Testis (tissue), 3 donors: Measurements from ENCODE around the gene ZNF462. TPM values are rescaled to one million over a fixed set of nuclear protein-coding genes. Genes with fewer than 3 reads are reported as not detected.

ENCODE experiments used
- DNase-seq: peaks from one replicate; pipeline ENCODE4 v3.0.0-alpha.2; 2019
- H3K27ac ChIP-seq, 2 donors: fragments of 200-600 bp; sonication (generic); one replicate each; pipeline ENCODE4 v1.5.1; 2019
- H3K27me3 ChIP-seq: fragments of 200-600 bp; sonication (generic); one replicate; pipeline ENCODE4 v1.5.1; 2019
- H3K36me3 ChIP-seq: fragments of 200-600 bp; sonication (generic); one replicate; pipeline ENCODE4 v1.5.1; 2017; ENCODE audit warnings: low read depth; ENCODE audit errors: missing control alignments
- H3K4me1 ChIP-seq: fragments of 200-600 bp; sonication (generic); one replicate; pipeline ENCODE4 v1.5.1; 2019
- H3K4me3 ChIP-seq, 2 donors: fragments of 200-600 bp; sonication (generic); one replicate each; pipeline ENCODE4 v1.5.1; 2017 to 2019
- H3K9me3 ChIP-seq: fragments of 200-600 bp; sonication (generic); one replicate; pipeline ENCODE4 v1.5.1; 2017
- POLR2A ChIP-seq: fragments of 450-650 bp; IDR thresholded peaks from one replicate; pipeline ENCODE4 v1.6.1; 2017; ENCODE audit warnings: antibody characterized with exemption, mild to moderate bottlenecking, moderate library complexity
- WGBS, 2 donors: methylation state at CpG; one replicate each; pipeline ENCODE4 v1.1.5; 2018; 5-methylcytosine and 5-hydroxymethylcytosine counted together
- intact Hi-C: fragments of 100-400 bp; cut with DNase I; formaldehyde crosslinking; loops from one replicate; pipeline ENCODE4 v1.15.1; 2023; ENCODE audit warnings: low total_unique reads
- polyA plus RNA-seq: library from polyadenylated mRNA; stranded (reverse); fragments of 350-450 nt; fragmentation: Illumina TruSeq; extraction: RNeasy Lipid Tissue Mini Kit (QIAGEN cat#74804); gene quantifications from one replicate; pipeline ENCODE4 v1.2.3, GENCODE V29; 2014; ENCODE audit warnings: low read depth, low replicate concordance; ENCODE audit not compliant: insufficient read depth
- total RNA-seq, 2 donors: library from RNA; depleted of rRNA; stranded (reverse); fragments of >200 nt; gene quantifications; one replicate each; pipeline ENCODE4 v1.2.3, GENCODE V29; 2016
- TF ChIP-seq, protein P1 (sequence below), 3 experiments: fragments of 450-650 bp in 2 of 3; fragments of 200-600 bp in 1 of 3; sonication (generic) in 1 of 3; IDR thresholded peaks; one replicate each; pipeline ENCODE4 v1.5.1; 2016 to 2019; ENCODE audit warnings: antibody characterized with exemption in 3 of 3, mild to moderate bottlenecking in 2 of 3, moderate library complexity in 1 of 3

Gene ZNF462
- total and polyA plus RNA-seq, 3 donors from 2014 or later, result 31.5 to 61.6 (median 53.2) TPM

DNA sequence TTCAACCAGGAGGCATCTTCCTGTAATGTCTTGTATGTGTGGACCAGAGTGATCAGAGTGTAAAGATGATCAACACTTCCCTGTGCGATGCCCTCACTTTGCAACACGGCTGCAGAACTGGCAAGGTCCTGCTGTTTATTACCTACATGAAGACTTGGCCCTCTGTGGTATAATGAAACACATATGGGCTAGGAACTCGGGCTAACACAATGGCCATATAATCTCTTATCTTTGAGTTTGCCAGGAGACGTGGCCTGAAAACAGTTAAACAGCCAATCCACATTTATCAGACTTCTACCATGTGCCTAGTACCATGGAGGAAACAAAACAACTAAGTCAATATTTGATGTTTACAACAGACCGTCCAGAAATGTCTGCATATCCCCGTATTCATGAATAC is 145.5 kb downstream of the ZNF462 start:
- DNase-seq, result no peak
- WGBS, 2 donors, result 88 to 93% methylated on average over 6 of the region's 6 CpGs
- intact Hi-C loops, result no loop called here
- H3K27ac ChIP-seq, result no peak overlapping the region
- no peaks in the 10 kb centered on the region for H3K36me3 ChIP-seq
- TF ChIP-seq, protein P1, sequence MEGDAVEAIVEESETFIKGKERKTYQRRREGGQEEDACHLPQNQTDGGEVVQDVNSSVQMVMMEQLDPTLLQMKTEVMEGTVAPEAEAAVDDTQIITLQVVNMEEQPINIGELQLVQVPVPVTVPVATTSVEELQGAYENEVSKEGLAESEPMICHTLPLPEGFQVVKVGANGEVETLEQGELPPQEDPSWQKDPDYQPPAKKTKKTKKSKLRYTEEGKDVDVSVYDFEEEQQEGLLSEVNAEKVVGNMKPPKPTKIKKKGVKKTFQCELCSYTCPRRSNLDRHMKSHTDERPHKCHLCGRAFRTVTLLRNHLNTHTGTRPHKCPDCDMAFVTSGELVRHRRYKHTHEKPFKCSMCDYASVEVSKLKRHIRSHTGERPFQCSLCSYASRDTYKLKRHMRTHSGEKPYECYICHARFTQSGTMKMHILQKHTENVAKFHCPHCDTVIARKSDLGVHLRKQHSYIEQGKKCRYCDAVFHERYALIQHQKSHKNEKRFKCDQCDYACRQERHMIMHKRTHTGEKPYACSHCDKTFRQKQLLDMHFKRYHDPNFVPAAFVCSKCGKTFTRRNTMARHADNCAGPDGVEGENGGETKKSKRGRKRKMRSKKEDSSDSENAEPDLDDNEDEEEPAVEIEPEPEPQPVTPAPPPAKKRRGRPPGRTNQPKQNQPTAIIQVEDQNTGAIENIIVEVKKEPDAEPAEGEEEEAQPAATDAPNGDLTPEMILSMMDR (IDR thresholded peaks at IDR 0.05), result no peak
- no peak for TF ChIP-seq POLR2A
- H3K9me3 ChIP-seq, result no peaks in the 10 kb centered on the region
- no peak overlapping the region for H3K4me3 ChIP-seq
- no peaks in the 10 kb centered on the region for H3K4me1 ChIP-seq
- H3K27me3 ChIP-seq, result no peaks in the 10 kb centered on the region

DNA sequence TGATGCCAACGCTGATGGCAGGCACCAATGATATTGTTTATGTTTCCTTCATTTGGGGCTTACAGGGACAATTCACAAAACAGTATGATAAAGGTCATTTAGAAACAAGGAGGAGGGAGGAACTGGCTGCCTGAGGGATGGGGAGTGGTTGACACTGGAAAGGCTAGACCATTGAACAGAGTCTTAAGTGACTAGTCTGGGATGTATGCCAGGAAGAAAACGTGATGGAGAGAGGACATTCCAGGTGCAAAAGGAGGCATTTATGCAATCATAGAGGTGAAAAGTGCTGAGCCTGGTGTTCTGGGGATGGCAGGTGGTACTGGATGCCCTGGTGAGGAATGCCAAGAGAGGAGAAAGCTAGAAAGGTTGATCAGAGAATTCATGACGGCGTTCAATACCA is 153.4 kb downstream of the ZNF462 start:
- no peaks in the 10 kb centered on the region for H3K9me3 ChIP-seq
- 78 to 83% methylated on average over 4 of the region's 4 CpGs for whole genome bisulfite sequencing, 2 donors
- no peaks in the 10 kb centered on the region for H3K27me3 ChIP-seq
- no peak overlapping the region for H3K4me3 ChIP-seq
- no peaks in the 10 kb centered on the region for H3K4me1 ChIP-seq
- H3K27ac ChIP-seq, result no peak overlapping the region
- TF ChIP-seq, protein P1 (IDR thresholded peaks at IDR 0.05), result no peak
- no peak for TF ChIP-seq POLR2A
- no peaks in the 10 kb centered on the region for H3K36me3 ChIP-seq
- DNase-seq, result no peak
- intact Hi-C loops, result no loop called here

DNA sequence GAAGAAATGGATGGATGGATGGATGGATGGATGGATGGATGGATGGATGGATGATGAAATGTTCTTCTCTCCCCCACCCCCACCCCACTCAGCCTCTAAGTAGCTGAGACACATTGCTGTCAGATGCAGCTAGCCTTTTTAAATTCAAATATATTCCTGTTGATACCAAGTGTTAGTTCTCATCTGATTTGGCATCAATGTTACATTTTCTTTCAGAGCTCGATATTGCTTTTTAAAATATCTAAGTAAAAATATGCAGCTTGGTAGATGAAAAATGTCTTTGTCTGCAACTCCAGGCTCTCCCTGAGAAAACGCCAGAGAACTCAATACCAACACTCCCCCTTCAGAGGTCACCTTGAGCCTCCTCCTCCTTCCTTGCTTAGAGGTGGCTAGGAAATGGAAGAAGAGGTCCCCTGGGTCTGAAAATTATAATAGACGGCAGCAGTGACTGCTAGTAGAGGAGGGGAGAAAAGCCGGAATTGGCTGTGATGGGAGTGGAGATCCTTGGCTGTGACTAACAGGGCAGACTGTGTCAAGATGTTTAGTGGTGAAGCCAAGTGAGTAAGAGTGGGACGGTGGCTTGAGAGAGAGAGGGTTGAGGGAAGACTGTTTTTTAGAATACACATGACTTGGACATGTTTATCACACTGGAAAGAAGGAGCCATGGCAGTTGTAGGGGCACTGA is 156.0 kb downstream of the ZNF462 start:
- WGBS, 2 donors, result 42 to 46% methylated on average over 5 of the region's 5 CpGs
- Histone ChIP-seq H3K27me3 (no peaks in the 10 kb centered on the region), H3K4me1 (no peaks in the 10 kb centered on the region), H3K36me3 (no peaks in the 10 kb centered on the region), H3K27ac (no peak overlapping the region), H3K9me3 (no peaks in the 10 kb centered on the region), H3K4me3 (no peak overlapping the region)
- intact Hi-C loops, result no loop called here
- DNase-seq, result no peak
- TF ChIP-seq, protein P1 (IDR thresholded peaks at IDR 0.05), result no peak
- no peak for TF ChIP-seq POLR2A

DNA sequence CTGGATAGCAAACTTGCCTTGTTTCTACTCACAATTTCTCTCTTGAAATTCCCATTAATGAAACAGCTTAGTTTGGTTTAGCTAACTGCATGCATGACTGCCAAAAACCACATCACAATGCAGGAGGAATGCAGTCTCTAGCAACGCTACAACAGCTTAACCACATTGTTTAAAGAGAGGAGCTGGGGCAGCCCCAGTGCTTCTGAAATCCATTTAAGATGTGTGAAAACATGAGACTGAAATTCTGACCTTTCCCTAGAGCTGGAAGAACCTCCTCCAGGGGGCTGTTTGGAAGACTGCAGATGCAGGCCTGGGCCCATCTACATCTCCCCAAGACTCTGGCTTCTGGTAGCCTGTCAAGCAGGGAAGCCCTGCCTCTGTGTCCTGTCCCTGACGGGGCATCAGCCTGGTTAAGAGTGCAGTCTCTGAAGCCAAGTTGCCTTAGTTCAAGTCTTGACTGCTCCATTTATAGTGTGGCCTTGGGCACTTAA is 157.1 kb downstream of the ZNF462 start:
- intact Hi-C loops, result no loop called here
- TF ChIP-seq, protein P1 (IDR thresholded peaks at IDR 0.05), result no peak
- TF ChIP-seq POLR2A, result no peak

DNA sequence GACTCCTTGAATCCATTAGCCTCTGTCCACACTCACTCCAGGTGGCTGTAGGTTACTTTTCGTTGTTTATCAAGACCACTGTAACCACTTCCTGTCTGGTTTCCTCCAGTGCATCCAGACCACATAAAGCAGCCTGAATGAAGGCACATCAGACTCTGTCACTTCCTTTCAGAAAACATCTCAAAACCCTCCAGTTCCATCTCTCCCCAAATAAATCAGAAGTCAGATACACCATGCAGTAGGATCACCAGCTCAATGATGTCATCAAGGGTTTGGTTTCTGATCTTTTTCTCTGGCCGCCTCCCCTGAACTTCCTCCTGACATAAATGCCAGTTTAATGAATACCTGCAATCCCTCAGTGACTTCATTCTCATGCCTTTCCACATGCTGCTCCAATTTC is 161.2 kb downstream of the ZNF462 start:
- no peaks in the 10 kb centered on the region for H3K27me3 ChIP-seq
- intact Hi-C loops, result no loop called here
- H3K4me1 ChIP-seq, result no peaks in the 10 kb centered on the region
- TF ChIP-seq, protein P1 (IDR thresholded peaks at IDR 0.05), result no peak
- TF ChIP-seq POLR2A, result no peak
- H3K36me3 ChIP-seq, result no peaks in the 10 kb centered on the region
- no peak for DNase-seq
- no peak overlapping the region for H3K27ac ChIP-seq
- 74 to 78% methylated on average over 2 of the region's 2 CpGs for WGBS, 2 donors
- no peaks in the 10 kb centered on the region for H3K9me3 ChIP-seq
- H3K4me3 ChIP-seq, result no peak overlapping the region

More for the DNA sequence above, 157.1 kb downstream of the ZNF462 start:
- H3K36me3 ChIP-seq, result no peaks in the 10 kb centered on the region
- no peaks in the 10 kb centered on the region for H3K27me3 ChIP-seq
- H3K4me3 ChIP-seq, result no peak overlapping the region
- no peak for DNase-seq
- no peaks in the 10 kb centered on the region for H3K4me1 ChIP-seq
- 57 to 70% methylated on average over 2 of the region's 2 CpGs for WGBS, 2 donors
- H3K27ac ChIP-seq, result no peak overlapping the region
- H3K9me3 ChIP-seq, result no peaks in the 10 kb centered on the region
